Keratinocyte (primary cell): ENCODE results near the gene SIRT4. TPM values are rescaled to one million over a fixed set of nuclear protein-coding genes. Genes with fewer than 3 reads are reported as not detected.

Experiments
- DNase-seq: peaks from one replicate; pipeline ENCODE4 v3.0.0-alpha.2; 2011; ENCODE audit warnings: low read depth, missing footprints, low spot score
- FAIRE-seq: peaks from 2 replicates; lab custom pipeline; 2011; peaks lifted over from hg19 to GRCh38; lab: Jason Lieb, UNC
- H2AFZ ChIP-seq: 2 replicates; pipeline ENCODE4 v1.6.0; 2012; ENCODE audit warnings: low read length, control low read depth, inconsistent platforms; ENCODE audit not compliant: control insufficient read depth
- H3K27ac ChIP-seq: 2 replicates; pipeline ENCODE4 v1.5.1; 2011; ENCODE audit warnings: low read length; ENCODE audit not compliant: control insufficient read depth, insufficient read depth
- H3K27me3 ChIP-seq: 3 replicates; pipeline ENCODE4 v1.6.0; 2011; ENCODE audit warnings: low read length; ENCODE audit not compliant: control insufficient read depth, insufficient read depth; ENCODE audit errors: extremely low read depth
- H3K36me3 ChIP-seq, 2 experiments: 2 replicates in 1 of 2; 3 replicates in 1 of 2; pipeline ENCODE4 v1.5.1; 2011; ENCODE audit warnings: low read length in 2 of 2, mild to moderate bottlenecking in 1 of 2; ENCODE audit not compliant: control insufficient read depth in 2 of 2, insufficient read depth in 2 of 2; ENCODE audit errors: extremely low read depth in 1 of 2
- H3K4me1 ChIP-seq: 3 replicates; pipeline ENCODE4 v1.5.1; 2011; ENCODE audit warnings: low read length; ENCODE audit not compliant: control insufficient read depth, insufficient read depth; ENCODE audit errors: extremely low read depth
- H3K4me2 ChIP-seq: 3 replicates; pipeline ENCODE4 v1.6.0; 2011; ENCODE audit warnings: low read depth, low read length; ENCODE audit not compliant: control insufficient read depth, insufficient read depth; ENCODE audit errors: extremely low read depth
- H3K4me3 ChIP-seq, 3 experiments: fragments of 200-600 bp in 1 of 3; sonication (generic) in 1 of 3; 2 replicates in 2 of 3; 3 replicates in 1 of 3; pipeline ENCODE4 v1.5.1; 2011 to 2016; ENCODE audit warnings: low read length in 3 of 3, mild to moderate bottlenecking in 3 of 3, control low read depth in 2 of 3, inconsistent platforms in 1 of 3, low read depth in 1 of 3, mixed read lengths in 1 of 3, mixed run types in 1 of 3, moderate library complexity in 1 of 3; ENCODE audit not compliant: control insufficient read depth in 2 of 3, insufficient read depth in 2 of 3; ENCODE audit errors: extremely low read depth in 1 of 3
- H3K79me2 ChIP-seq: 2 replicates; pipeline ENCODE4 v1.6.0; 2012; ENCODE audit warnings: low read length; ENCODE audit not compliant: control insufficient read depth, insufficient read depth
- H3K9ac ChIP-seq: 3 replicates; pipeline ENCODE4 v1.6.0; 2011; ENCODE audit warnings: low read length; ENCODE audit not compliant: control insufficient read depth, insufficient read depth; ENCODE audit errors: extremely low read depth
- H3K9me1 ChIP-seq: 3 replicates; pipeline ENCODE4 v1.6.0; 2011; ENCODE audit warnings: low read length; ENCODE audit not compliant: control insufficient read depth, insufficient read depth; ENCODE audit errors: extremely low read depth
- H3K9me3 ChIP-seq: 2 replicates; pipeline ENCODE4 v1.5.1; 2012; ENCODE audit warnings: low read depth, low read length; ENCODE audit not compliant: control insufficient read depth
- H4K20me1 ChIP-seq: 3 replicates; pipeline ENCODE4 v1.6.0; 2011; ENCODE audit warnings: low read length; ENCODE audit not compliant: control insufficient read depth, insufficient read depth; ENCODE audit errors: extremely low read depth
- EZH2 ChIP-seq: IDR thresholded peaks from one replicate; pipeline ENCODE4 v1.6.1; 2012; ENCODE audit warnings: inconsistent platforms, mild to moderate bottlenecking, low read length, moderate library complexity
- dilution Hi-C: fragments of 300-500 bp; cut with MboI; formaldehyde crosslinking; loops from one replicate; pipeline ENCODE4 v1.7.0; 2020; ENCODE audit warnings: low sequenced_read_pairs; ENCODE audit not compliant: extremely low pct_ligation_motif_present
- polyA plus RNA-seq, 5 experiments: library from polyadenylated mRNA; depleted of rRNA in 3 of 5; stranded (reverse) in 3 of 5; stranded (forward) in 1 of 5; unstranded in 1 of 5; fragments of >200 nt; gene quantifications; 1 replicate in 1 of 5; 2 replicates in 3 of 5; 3 replicates in 1 of 5; pipeline versions ENCODE4 v1.2.1 to v1.2.3, GENCODE V29; 2011 to 2012; ENCODE audit warnings: missing spikeins in 2 of 5, low read depth in 1 of 5, low replicate concordance in 1 of 5
- TF ChIP-seq, protein P1 (sequence below), 3 experiments: IDR thresholded peaks in 1 of 3; conservative IDR thresholded peaks in 1 of 3; optimal IDR thresholded peaks in 1 of 3; 2 replicates in 2 of 3; 3 replicates in 1 of 3; pipeline versions ENCODE3 to v1.5.1; 2011; ENCODE audit warnings: low read length in 3 of 3, mild to moderate bottlenecking in 3 of 3, moderate library complexity in 2 of 3, control low read depth in 1 of 3, inconsistent platforms in 1 of 3; ENCODE audit not compliant: insufficient read depth in 2 of 3; ENCODE audit errors: extremely low read depth in 1 of 3

The SIRT4 gene
- polyA plus RNA-seq, 1 donor (not counting 4 experiments of a cell fraction or from before 2014, with no cell fraction given), result 0.98 TPM

- no peaks in the 10 kb centered on the region for H3K9me3 ChIP-seq
- H3K79me2 ChIP-seq, result peaks cover 27% of the 10 kb centered on the region
- no peak overlapping the region for H3K4me2 ChIP-seq
- no peak for FAIRE-seq
- dilution Hi-C loops, result no loop called here
- peaks cover 11% of the 10 kb centered on the region for H3K4me1 ChIP-seq
- no peak overlapping the region for H3K27ac ChIP-seq
- TF ChIP-seq EZH2, result no peak
- TF ChIP-seq, protein P1, sequence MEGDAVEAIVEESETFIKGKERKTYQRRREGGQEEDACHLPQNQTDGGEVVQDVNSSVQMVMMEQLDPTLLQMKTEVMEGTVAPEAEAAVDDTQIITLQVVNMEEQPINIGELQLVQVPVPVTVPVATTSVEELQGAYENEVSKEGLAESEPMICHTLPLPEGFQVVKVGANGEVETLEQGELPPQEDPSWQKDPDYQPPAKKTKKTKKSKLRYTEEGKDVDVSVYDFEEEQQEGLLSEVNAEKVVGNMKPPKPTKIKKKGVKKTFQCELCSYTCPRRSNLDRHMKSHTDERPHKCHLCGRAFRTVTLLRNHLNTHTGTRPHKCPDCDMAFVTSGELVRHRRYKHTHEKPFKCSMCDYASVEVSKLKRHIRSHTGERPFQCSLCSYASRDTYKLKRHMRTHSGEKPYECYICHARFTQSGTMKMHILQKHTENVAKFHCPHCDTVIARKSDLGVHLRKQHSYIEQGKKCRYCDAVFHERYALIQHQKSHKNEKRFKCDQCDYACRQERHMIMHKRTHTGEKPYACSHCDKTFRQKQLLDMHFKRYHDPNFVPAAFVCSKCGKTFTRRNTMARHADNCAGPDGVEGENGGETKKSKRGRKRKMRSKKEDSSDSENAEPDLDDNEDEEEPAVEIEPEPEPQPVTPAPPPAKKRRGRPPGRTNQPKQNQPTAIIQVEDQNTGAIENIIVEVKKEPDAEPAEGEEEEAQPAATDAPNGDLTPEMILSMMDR (optimal IDR thresholded peaks at IDR 0.05 in 1 of 3, IDR thresholded peaks at IDR 0.05 in 1 of 3, conservative IDR thresholded peaks at IDR 0.05 in 1 of 3; ENCODE audit: extremely low read depth in 1 of 3, insufficient read depth in 2 of 3, low read length in 3 of 3), result no peak
- H3K9me1 ChIP-seq, result no peaks in the 10 kb centered on the region
- H3K9ac ChIP-seq, result no peak overlapping the region
- peaks cover 10 to 17% of the 10 kb centered on the region in 2 experiments for H3K36me3 ChIP-seq
- no peak for DNase-seq
- H3K4me3 ChIP-seq, result no peak overlapping the region
- H2AFZ ChIP-seq, result no peak overlapping the region
- no peaks in the 10 kb centered on the region for H4K20me1 ChIP-seq
- H3K27me3 ChIP-seq, result no peaks in the 10 kb centered on the region
Observed at GRCh38 chr12:120267736-120268135, 34.4 kb upstream of the SIRT4 start.

DNA sequence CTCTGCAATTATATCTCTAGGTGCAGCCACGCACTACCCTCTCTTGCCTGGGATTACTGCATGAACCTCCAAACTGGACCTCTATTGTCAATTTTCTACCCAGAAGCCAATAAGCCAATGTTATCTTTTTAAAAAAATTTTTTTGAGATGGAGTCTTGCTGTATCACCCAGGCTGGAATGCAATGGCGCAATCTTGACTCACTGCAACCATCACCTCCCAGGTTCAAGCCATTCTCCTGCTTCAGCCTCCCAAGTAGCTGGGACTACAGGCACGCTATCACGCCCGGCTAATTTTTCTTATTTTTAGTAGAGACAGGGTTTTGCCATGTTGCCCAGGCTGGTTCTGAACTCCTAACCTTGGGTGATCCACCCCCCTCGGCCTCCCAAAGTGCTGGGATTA, 25.4 kb upstream of the SIRT4 start:
- dilution Hi-C loops, result no loop called here

More for the DNA sequence above, 25.4 kb upstream of the SIRT4 start:
- Histone ChIP-seq H3K4me2 (no peak overlapping the region), H3K9ac (no peak overlapping the region), H3K4me3 (no peak overlapping the region), H3K27me3 (no peaks in the 10 kb centered on the region), H3K36me3 (no peaks in the 10 kb centered on the region), H2AFZ (no peak overlapping the region), H4K20me1 (no peaks in the 10 kb centered on the region), H3K9me3 (no peaks in the 10 kb centered on the region), H3K27ac (no peak overlapping the region), H3K4me1 (no peaks in the 10 kb centered on the region), H3K9me1 (no peaks in the 10 kb centered on the region), H3K79me2 (no peaks in the 10 kb centered on the region)
- DNase-seq (no peak), FAIRE-seq (no peak)
- TF ChIP-seq, protein P1 (optimal IDR thresholded peaks at IDR 0.05 in 1 of 3, IDR thresholded peaks at IDR 0.05 in 1 of 3, conservative IDR thresholded peaks at IDR 0.05 in 1 of 3; ENCODE audit: extremely low read depth in 1 of 3, insufficient read depth in 2 of 3, low read length in 3 of 3), result no peak
- no peak for TF ChIP-seq EZH2
